ENCODE data around the gene MELTF.

Gene MELTF

DNA sequence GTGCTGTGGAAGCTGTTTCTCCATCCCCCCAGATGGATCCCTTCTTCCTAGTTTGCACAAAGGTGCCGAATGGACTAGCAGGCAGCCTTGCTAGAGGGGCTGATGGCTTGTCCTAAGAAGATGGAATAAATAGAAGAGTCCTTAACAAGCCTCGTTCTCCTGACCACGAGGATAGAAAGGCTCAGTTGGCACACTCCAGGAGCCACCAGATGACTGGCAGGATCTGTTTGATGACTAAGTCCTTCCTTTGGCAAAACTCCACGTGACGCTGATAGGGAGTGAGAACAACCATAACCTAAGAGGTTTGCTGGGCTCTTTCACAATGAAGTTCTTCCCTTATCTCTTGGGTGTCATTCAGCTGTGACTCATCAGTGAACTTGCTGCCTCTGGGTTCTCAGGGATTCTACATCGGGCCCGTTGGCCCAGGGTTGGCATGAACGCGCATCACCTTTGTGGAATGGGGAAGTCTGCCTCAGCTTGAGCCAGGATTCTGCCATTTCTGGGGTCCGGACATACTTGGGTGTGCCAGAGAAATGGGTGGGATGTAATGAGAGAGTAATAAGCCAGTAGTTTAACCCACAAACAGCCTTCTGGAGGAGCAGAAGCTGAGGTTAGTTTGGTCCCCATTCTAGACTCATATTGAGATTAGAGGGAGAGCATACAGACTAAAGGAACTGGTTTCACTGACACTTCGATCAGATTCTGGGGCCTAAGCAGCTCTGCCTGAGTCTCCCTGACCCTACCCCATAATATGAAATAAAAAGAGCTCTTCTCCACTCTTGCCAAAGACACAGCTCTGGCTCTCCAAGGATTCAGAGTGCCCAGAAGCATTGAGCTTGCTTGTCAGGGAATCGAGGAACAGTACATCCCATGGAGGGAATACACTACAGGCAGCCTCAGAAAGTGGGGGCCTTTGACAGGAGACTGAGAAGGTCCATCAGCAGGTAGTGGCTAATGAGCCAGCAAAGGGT, 2.0 kb upstream of the MELTF start:
- peaks cover 20% of the 10 kb centered on the region for H3K4me1 ChIP-seq
- no peaks in the 10 kb centered on the region; the same call in 1 of the 2 replicates for H3K36me3 ChIP-seq (replicated peaks)
- in situ Hi-C loops (cut with MboI; ENCODE audit: low sequenced_read_pairs) = no loop called here
- H3K9me3 ChIP-seq = no peaks in the 10 kb centered on the region
- no peak for DNase-seq (ENCODE audit: low spot score in 2 of 2)
- H3K27me3 ChIP-seq (ENCODE audit: low read depth) = no peaks in the 10 kb centered on the region
- H3K4me3 ChIP-seq = no peak overlapping the region

DNA sequence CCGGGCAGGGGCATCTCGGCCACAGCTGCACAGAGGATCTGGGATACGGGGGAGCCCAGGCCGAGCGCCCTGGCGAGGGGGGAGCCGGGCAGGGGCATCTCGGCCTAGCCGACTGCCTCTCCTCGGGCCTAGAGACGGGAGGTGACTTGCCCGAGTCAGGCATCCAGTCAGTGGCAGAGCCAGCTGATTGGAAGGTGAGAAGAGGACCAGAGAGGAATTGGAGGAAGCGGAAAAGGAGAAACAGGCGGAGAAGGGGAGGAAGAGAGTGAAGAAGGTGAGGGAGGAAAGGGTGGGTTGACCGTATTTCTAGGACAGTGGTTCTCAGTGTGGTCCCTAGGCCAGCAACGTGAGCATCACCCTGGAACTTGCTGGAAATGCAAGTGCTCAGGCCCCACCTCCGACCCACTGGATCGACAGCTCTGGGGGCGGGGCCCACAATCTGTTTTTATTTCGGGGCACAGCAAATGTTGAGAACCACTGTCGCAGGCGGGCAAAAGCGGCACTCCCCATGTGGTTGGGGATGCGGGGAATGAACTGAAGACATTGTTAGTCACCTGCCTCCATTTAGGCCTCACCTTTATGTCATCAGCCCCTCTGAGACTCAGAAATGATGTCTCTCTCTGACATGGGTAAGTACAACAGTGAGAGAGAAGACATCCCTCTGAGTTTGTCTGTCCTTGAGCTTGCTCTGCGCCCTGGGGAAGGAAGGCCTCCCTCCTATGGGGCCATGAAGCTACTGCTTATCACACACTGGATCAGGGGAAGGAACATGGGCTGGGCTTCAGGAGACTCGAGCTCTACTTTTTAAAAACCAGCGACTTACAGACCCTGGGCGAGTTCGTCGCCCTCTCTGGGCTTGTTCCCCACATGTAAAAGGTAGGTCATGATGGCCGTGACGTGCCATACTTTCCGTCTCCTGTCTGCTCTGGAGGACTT, 1.0 kb upstream of the MELTF start:
- DNase-seq (ENCODE audit: low spot score in 2 of 2) = no peak
- Histone ChIP-seq H3K4me1 (peaks cover 10% of the 10 kb centered on the region), H3K4me3 (no peak overlapping the region), H3K9me3 (no peaks in the 10 kb centered on the region), H3K36me3 (replicated peaks) (peaks cover under 1% of the 10 kb centered on the region; the same call in 1 of the 2 replicates), H3K27me3 (ENCODE audit: low read depth) (no peaks in the 10 kb centered on the region)
- in situ Hi-C loops (cut with MboI; ENCODE audit: low sequenced_read_pairs) = no loop called here

DNA sequence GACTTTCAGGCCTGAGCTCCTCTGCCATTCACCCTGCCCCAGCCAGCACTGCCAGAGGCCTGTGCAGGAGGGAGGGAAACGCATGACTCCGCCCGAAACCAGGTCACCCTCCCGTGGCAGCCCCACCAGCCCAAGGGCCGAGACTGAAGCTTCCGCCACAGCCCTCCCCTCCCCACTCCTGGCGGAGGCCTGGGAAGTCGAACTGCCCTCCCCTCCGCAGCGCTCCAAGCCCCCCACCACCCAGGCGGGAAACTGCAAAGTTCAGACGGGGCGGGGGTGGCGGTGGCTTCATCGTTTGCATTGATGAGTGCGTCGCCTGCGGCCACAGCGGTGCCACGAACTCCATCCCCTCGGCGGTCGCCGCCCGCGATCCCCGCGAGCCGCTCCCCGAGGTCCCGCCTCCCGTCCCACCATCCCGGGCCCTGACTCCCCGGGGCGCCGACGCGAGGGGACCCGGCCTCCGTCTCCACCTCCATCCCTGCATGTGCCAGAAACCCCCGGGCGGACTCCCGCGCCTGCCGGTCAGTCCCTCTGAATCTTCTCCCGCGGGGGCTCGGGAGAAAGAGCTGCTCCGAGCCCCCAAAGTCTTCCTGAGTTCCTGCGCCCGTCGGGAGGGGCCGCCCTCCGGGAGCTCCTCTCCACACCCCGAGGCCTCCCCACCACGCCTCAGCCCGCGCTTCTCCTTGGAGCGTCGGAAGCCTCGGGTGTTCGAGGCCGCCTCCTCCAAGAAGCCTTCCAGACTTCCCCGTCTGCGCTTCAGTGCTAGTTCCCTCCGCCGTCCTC, 698 bp downstream of the MELTF start:
- Histone ChIP-seq H3K4me1 (peaks cover 5% of the 10 kb centered on the region), H3K27me3 (ENCODE audit: low read depth) (no peaks in the 10 kb centered on the region), H3K9me3 (no peaks in the 10 kb centered on the region), H3K4me3 (peak overlapping the region; percentile 65), H3K36me3 (replicated peaks) (peaks cover 6% of the 10 kb centered on the region; the same call in 1 of the 2 replicates)
- DNase-seq (ENCODE audit: low spot score in 2 of 2) = peak in 1 of 2 experiments; percentile 61
- in situ Hi-C loops (cut with MboI; ENCODE audit: low sequenced_read_pairs) = no loop called here

DNA sequence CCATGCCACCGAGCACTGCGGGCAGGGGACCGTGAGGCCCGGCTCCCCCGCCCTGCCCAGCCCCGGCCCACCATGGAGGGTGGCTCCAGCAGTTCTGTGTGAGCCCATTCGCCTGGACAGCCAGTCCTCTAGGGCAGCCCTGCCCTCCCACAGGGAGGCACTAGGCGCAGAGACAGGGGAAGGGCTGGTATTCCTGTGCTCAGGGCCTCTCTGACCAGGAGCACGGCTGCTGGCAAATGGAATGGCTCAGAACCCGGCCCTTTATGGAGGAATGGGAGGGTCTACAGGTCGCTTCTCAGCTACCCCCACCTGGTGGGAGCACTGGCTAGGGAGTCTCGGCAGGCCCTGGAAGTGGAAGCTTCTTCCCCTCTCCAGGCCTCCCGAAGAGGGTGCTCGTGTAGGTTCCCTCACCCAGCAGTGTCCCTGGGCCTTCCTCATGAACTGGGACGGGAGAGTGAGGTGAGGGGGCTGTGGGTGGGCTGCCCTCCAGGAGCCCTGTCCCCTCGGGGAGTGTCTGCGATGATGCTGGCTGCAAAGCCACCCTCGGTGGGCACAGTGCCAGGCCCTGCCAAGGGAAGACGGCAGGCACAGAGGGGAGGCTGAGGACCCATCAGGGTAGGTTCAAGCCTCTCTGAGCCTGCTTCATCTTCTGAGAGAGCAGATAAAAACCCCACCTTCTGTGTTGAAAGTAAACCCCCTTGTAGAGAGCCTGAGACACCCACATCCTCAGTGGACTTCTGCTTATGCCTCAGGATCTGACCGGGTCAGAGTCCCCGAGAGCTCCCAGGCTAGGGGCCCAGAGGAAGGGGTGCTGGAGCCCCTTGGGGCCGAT, 1.5 kb downstream of the MELTF start:
- peaks cover 5% of the 10 kb centered on the region for H3K4me1 ChIP-seq
- peak overlapping the region; percentile 65 for H3K4me3 ChIP-seq
- H3K27me3 ChIP-seq (ENCODE audit: low read depth) = no peaks in the 10 kb centered on the region
- DNase-seq (ENCODE audit: low spot score in 2 of 2) = no peak
- in situ Hi-C loops (cut with MboI; ENCODE audit: low sequenced_read_pairs) = no loop called here
- H3K36me3 ChIP-seq (replicated peaks) = peaks cover 6% of the 10 kb centered on the region; the same call in 1 of the 2 replicates
- no peaks in the 10 kb centered on the region for H3K9me3 ChIP-seq

DNA sequence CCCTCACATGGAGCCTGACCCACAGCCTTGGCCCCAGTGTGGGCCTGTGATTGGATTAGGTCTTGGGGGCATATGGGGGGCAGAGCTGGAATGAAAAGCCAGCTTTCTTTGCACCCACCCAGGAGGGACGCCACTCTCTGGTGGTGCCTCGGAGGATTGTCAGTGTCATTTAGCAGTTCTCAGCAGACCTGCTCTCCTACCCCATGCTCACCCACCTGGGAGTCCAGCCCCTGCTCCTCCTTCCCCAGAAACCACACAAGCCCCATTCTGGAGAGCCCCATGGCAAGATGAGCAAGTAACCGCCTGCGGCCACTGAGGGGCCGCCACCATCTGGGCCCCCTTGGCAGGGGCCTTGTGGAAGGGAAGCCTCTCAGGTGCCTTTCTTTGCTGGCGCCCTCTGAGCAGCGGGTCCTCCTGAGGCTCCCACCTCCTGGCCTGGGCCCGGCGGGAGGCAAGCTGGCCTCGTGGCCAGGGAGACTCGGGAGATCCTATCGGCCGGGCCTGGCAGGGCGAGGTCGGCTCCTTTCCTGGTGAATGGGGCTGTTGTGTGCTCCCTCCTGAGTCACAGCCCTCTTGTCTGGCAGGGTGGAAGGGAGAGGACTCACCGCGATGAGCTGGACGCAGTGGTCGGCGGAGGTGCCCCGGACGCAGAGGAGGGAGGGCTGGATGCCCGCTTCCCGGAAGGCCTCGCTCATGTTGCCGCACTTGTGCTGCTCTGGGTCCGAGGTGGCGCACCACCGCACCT, 2.3 kb downstream of the MELTF start:
- DNase-seq (ENCODE audit: low spot score in 2 of 2) = no peak
- Histone ChIP-seq H3K36me3 (replicated peaks) (peaks cover 6% of the 10 kb centered on the region; the same call in 1 of the 2 replicates), H3K4me1 (peaks cover 5% of the 10 kb centered on the region), H3K4me3 (no peak overlapping the region), H3K9me3 (no peaks in the 10 kb centered on the region), H3K27me3 (ENCODE audit: low read depth) (no peaks in the 10 kb centered on the region)
- in situ Hi-C loops (cut with MboI; ENCODE audit: low sequenced_read_pairs) = no loop called here

DNA sequence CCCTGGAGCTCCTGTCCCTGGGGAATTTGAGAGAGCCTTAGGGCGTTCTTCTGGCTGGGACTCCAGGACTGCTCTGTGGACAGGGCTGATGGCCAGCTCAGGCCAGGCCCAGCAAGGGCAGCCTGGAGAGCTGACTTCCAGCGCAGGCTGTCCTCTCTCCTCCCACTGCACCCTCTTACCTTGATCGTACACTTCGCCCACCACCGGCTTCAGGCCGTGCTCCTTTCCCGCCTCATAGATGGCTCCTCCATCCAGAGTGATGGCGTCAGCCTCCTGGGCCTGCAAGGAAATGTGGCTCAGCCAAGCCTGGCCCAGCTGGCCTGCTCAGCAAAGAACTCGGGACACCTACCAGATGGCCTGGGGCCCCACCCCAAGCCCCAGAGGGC, 3.1 kb downstream of the MELTF start:
- no peaks in the 10 kb centered on the region for H3K9me3 ChIP-seq
- in situ Hi-C loops (cut with MboI; ENCODE audit: low sequenced_read_pairs) = no loop called here
- H3K4me1 ChIP-seq = peaks cover 5% of the 10 kb centered on the region
- DNase-seq (ENCODE audit: low spot score in 2 of 2) = peak in 1 of 2 experiments; percentile 43
- H3K4me3 ChIP-seq = no peak overlapping the region
- H3K36me3 ChIP-seq (replicated peaks) = peaks cover 6% of the 10 kb centered on the region; the same call in 1 of the 2 replicates
- no peaks in the 10 kb centered on the region for H3K27me3 ChIP-seq (ENCODE audit: low read depth)

DNA sequence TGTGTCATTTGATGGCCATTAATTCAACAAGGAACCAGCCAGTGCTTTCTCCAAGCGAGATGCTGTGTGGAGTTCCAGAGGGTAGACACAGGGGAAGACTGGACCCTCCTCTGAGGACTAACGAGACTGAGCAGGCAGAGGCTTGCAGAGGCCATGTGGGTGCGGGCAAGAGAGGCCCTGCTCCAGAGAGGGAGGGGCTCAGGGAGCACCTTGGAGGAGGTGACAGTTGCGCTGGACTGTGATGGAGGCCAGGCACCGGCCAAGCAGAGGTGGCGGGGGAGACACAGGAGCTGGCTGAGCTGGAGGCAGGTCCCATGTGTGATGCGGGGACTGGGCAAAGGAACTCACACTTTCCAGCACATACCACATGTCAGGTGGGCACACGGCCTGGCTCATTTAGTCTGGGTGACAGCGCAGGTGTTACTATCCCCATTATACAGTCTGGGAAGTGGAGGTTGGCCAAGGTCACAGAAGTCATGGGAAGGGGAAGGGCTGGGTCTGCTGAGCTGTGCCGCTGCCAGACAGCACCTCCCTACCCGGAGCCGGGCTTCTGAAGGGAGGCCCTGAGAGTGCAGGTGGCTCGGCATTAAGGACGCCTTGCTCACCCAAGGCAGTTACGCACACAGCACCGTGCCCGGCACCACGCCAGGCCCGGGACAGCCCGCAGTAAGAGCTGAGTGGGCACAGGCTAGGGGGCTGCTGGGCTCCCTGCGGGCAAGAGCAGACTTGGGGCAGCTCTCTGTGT, 3.7 kb downstream of the MELTF start:
- H3K4me3 ChIP-seq = no peak overlapping the region
- in situ Hi-C loops (cut with MboI; ENCODE audit: low sequenced_read_pairs) = no loop called here
- H3K36me3 ChIP-seq (replicated peaks) = peaks cover 6% of the 10 kb centered on the region; the same call in 1 of the 2 replicates
- H3K9me3 ChIP-seq = no peaks in the 10 kb centered on the region
- no peak for DNase-seq (ENCODE audit: low spot score in 2 of 2)
- H3K4me1 ChIP-seq = peaks cover 5% of the 10 kb centered on the region
- H3K27me3 ChIP-seq (ENCODE audit: low read depth) = no peaks in the 10 kb centered on the region

DNA sequence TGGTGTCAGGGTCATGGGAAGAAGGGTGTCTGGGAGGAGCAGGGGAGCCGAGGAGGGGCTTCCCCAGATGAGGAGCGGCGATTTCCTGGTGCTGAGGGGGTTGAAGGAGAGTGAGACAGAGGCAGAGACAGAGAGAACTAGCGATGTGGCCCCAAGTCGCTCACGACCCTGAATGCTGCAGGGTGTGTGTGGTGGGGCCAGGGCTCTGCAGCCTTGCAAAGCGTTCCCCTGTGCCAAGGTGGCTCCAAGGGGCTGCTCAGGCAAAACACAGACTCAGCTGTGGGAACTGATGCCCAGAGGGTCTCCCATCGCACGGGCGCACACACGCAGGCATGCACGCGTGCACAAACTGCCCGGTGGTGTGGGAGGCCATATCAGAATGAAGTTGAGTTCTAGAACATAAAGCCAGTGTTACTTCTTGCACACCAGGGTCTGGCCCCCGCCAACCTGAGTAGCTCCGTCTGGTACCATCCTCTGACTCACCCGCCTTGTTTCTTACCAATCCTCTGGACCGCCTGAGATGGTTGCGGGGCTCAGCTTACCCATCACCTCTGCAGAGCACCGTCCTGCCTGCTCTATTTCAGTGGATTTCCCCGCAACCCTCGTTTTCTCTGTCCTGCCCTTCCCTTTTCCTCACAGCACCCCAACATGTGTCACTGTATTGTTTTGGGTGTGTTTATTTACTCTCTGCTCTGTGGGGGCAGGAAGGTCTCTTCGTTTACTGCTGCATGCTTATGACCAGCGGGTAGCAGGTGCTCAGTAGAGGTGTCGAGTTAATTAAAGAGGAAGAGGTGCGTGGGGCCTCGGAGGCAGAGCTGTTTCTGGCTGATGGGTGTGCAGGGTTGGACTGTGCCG, 4.5 kb downstream of the MELTF start:
- Histone ChIP-seq H3K9me3 (no peaks in the 10 kb centered on the region), H3K4me1 (peaks cover 5% of the 10 kb centered on the region), H3K4me3 (no peak overlapping the region), H3K36me3 (replicated peaks) (peaks cover 6% of the 10 kb centered on the region; the same call in 1 of the 2 replicates), H3K27me3 (ENCODE audit: low read depth) (no peaks in the 10 kb centered on the region)
- in situ Hi-C loops (cut with MboI; ENCODE audit: low sequenced_read_pairs) = loop anchor here (25.0 kb wide), 2 partner anchors 162 to 487 kb away; no protein-coding TSS in a partner anchor
- DNase-seq (ENCODE audit: low spot score in 2 of 2) = no peak

DNA sequence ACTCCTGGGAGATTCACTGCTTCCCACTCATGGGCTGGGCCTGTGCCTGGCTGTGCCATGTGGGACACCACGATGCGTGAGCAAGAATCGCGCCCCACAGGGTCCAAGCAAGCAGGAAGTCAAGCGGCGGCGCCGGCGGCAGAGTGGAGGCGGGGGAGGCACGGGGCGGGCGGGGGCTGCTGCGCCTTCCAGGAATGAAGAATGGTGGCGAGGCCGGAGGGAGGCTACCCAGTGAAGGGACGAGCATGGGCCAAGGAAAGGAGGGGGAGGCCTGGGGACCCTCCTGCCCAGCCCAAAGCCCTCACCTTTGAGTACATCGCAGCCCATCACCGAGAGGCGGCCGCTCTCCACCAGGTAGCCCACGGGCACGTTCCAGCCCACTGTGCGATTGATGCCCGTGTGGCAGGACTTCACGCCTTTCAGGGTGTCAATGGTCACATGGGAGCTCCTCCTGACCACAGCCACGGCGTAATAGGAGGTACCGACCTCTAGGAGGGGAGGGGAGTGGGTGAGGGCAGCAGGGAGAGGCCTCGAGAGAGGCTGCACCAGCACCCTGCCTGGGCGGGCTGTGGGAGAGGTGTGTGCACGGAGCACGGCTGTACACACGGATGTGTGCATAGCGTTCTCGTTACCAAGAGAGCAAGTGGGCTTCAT, 5.5 kb downstream of the MELTF start:
- in situ Hi-C loops (cut with MboI; ENCODE audit: low sequenced_read_pairs) = loop anchor here (25.0 kb wide), 2 partner anchors 163 to 488 kb away; no protein-coding TSS in a partner anchor
- Histone ChIP-seq H3K27me3 (ENCODE audit: low read depth) (no peaks in the 10 kb centered on the region), H3K9me3 (no peaks in the 10 kb centered on the region), H3K36me3 (replicated peaks) (peaks cover 6% of the 10 kb centered on the region; the same call in 1 of the 2 replicates), H3K4me1 (peaks cover 5% of the 10 kb centered on the region), H3K4me3 (no peak overlapping the region)
- peak in 1 of 2 experiments; percentile 6 for DNase-seq (ENCODE audit: low spot score in 2 of 2)

DNA sequence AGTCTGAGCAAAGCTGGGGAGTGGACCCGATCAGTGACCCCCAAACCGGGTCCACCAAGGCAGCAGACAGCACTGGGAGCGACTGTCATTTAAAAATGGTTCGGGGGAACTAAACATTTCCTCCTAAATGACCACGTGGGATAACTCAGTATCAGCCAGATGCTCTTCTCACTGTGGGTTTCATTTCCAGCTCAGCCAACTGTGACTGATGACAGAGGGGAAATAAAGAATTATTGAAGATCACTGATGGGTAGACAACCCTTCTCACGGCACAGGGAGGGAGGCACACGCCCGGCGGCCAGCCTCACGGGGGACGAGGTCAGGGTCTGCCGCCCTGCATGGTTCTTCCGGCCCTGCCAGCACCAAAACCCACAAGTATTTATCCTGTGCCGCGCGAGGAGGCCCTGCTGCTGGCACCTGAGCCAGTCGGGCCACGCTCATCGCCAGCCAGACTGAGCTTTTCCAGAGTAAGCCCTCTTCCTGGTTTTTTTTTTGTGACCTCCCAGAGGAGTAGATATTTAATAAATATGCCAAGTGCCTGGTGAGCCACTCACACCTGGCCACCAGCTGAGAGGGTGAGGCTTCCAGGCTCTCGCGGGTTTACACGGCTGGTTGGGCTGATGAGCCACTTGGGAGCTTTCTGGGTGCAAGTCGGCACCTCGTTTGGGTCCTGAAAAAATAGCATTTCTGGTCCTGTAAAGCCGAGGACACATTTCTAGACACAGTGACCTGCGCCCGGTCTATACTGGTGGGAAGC, 6.2 kb downstream of the MELTF start:
- H3K27me3 ChIP-seq (ENCODE audit: low read depth) = no peaks in the 10 kb centered on the region
- in situ Hi-C loops (cut with MboI; ENCODE audit: low sequenced_read_pairs) = loop anchor here (25.0 kb wide), 2 partner anchors 164 to 489 kb away; no protein-coding TSS in a partner anchor
- H3K4me1 ChIP-seq = peaks cover under 1% of the 10 kb centered on the region

More for the DNA sequence above, 6.2 kb downstream of the MELTF start:
- Histone ChIP-seq H3K4me3 (no peak overlapping the region), H3K36me3 (replicated peaks) (peaks cover 6% of the 10 kb centered on the region; the same call in 1 of the 2 replicates), H3K9me3 (no peaks in the 10 kb centered on the region)
- DNase-seq (ENCODE audit: low spot score in 2 of 2) = peak in 1 of 2 experiments; percentile 7

All from HAP-1 (cell line).